SK-N-MC (cell line): ENCODE data around the gene RAB24.
"Not testable (repeated sequence)": the region's sequence is repeated elsewhere in the genome, so short reads cannot be mapped to it uniquely, and the experiment has no call there.

Source experiments
- DNase-seq: peaks from one replicate; pipeline ENCODE4 v3.0.0-alpha.2; 2011; ENCODE audit warnings: low read depth, low spot score
- H3K27ac ChIP-seq: fragments of 200-600 bp; sonication (generic); 2 replicates; pipeline ENCODE4 v1.5.1; 2016; ENCODE audit warnings: mixed run types
- H3K36me3 ChIP-seq: fragments of 200-600 bp; sonication (generic); 2 replicates; pipeline ENCODE4 v1.6.1; 2017; ENCODE audit warnings: antibody characterized with exemption, low read length, mixed read lengths; ENCODE audit not compliant: insufficient read depth
- H3K4me3 ChIP-seq: fragments of 200-600 bp; sonication (generic); 2 replicates; pipeline ENCODE4 v1.5.1; 2016
- H3K9ac ChIP-seq: fragments of 200-600 bp; sonication (generic); 2 replicates; pipeline ENCODE4 v1.8.0; 2017; ENCODE audit warnings: mixed run types, mixed read lengths; ENCODE audit not compliant: insufficient read length
- H3K9me3 ChIP-seq: fragments of 200-600 bp; sonication (generic); 2 replicates; pipeline ENCODE4 v1.6.1; 2017; ENCODE audit warnings: low read depth, mild to moderate bottlenecking, antibody characterized with exemption, low read length, moderate library complexity, mixed read lengths
- EZH2 ChIP-seq: fragments of 200-600 bp; sonication (generic); IDR thresholded peaks from one replicate; pipeline ENCODE4 v1.6.1; 2017; ENCODE audit warnings: antibody characterized with exemption
- FOXP2 ChIP-seq: optimal IDR thresholded peaks from 2 replicates; pipeline ENCODE3; 2011; ENCODE audit warnings: mild to moderate bottlenecking, moderate library complexity; ENCODE audit not compliant: insufficient read depth; ENCODE audit errors: extremely low read length, control extremely low read depth
- POLR2AphosphoS5 ChIP-seq: IDR thresholded peaks from 2 replicates; pipeline ENCODE4 v1.6.1; 2012; ENCODE audit warnings: mild to moderate bottlenecking, low read depth, low read length, borderline replicate concordance

RAB24 gene

DNA sequence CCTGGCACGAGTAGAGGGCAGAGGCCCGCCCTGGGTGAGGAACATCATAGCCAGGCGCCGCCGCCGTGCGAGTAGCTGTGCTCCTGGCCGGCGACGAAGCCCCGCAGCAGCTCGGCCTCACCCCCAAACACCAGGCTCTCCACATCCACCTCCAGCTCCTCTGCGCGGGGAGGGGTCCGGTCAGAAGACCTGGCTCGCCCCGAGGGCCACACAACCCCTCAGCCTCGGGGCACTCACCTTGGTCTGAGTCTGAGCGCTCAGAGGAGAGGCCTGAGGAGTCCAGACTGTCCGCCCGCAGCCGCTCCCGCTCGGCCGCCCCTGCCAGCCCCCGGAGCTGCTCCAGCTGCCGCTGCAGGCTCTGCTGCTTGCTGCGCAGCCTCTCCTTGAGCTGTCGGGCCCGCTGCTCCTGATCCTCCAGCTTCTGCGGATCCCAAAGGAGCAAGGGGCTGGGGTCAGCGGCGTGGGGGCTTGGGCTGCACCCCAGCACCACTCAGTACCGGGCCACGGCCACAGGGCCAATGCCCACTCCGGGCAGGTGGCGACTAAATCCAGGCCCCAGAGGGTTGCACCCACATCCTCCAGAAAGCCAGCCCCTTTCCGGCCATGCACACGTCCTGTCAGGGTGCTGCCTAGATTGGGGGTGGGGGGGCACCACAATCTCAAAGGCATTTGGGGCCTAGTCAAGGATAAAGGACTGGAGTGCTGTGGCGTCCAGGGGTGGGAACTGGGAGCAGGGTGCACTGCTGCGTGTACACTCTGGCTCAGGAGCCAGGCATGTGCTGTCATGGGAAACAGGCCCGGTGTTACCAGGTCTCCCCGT is 4.2 kb upstream of the RAB24 start:
- H3K36me3 ChIP-seq = peaks cover 20% of the 10 kb centered on the region
- no peaks in the 10 kb centered on the region for H3K9me3 ChIP-seq
- no peak for DNase-seq
- no peak overlapping the region for H3K4me3 ChIP-seq
- H3K27ac ChIP-seq = no peak overlapping the region
- TF ChIP-seq FOXP2 = no peak
- TF ChIP-seq POLR2AphosphoS5 = no peak
- TF ChIP-seq EZH2 = no peak
- no peak overlapping the region for H3K9ac ChIP-seq

DNA sequence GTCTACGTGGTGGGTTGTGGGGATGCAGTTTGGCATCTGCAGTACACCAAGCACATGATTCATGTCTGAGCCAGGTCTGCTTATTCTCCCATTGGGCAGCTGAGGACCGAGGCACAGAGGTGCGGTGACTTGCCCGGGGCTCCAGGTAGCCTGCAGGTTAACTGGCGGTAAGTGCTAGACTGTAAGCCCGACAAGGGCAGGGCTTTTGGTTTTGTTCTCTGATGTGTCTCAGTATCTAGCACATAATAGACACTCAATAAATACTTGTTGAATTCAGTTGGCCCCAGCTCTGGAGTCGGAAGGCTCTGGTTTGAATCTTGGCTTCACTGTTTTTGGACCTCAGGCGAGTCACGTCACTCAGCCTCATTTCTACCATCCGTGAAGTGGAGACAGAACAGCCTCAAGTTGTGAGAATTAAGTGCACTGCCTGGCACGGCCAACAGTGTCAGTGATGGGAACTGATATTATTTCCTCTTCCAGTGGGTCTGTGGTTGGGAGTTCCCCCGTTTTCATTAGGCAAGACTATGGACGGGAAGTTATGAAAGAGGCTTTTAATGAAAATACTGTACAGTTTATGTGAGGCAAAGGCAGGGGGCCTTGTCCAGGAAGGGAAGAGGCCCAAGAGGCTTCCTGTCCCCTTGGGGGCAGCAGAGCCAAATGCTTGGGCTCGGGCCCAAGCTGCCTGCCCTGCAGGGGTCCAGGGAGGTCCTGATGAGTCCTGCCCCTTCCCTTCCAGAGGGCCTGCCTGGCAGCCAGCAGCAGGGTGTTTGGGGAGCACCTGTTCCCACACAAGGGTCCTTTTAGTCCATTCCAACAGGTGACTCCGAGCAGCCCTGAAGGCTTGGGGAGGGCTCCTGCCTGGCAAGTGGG is 3.4 kb upstream of the RAB24 start:
- H3K36me3 ChIP-seq = peaks cover 20% of the 10 kb centered on the region
- H3K4me3 ChIP-seq = no peak overlapping the region
- H3K9me3 ChIP-seq = no peaks in the 10 kb centered on the region
- H3K9ac ChIP-seq = no peak overlapping the region
- no peak for DNase-seq
- no peak; the same call in none of the 2 replicates for TF ChIP-seq POLR2AphosphoS5
- TF ChIP-seq EZH2 = no peak
- no peak for TF ChIP-seq FOXP2
- no peak overlapping the region for H3K27ac ChIP-seq

DNA sequence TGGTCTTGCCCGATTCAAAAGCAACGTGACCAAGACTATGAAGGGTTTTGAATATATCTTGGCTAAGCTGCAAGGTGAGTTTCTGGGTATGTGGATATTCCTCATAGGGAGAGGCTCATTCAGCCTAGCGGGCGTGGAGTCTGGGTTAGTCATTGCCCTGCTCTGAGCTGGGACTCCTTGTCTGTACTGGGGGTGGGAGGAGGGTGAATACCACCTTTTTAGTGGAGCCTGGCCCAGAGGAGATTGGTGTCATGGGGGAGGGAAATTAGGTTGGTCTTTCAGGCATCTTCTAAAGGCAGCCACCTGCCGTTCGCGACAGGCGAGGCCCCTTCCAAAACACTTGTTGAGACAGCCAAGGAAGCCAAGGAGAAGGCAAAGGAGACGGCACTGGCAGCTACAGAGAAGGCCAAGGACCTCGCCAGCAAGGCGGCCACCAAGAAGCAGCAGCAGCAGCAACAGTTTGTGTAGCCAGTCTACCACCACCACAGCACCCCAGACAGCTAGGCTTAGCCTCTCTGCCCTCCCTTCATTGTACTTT is 2.7 kb upstream of the RAB24 start:
- H3K4me3 ChIP-seq, DNase-seq, H3K9ac ChIP-seq, H3K27ac ChIP-seq, H3K9me3 ChIP-seq: not testable (repeated sequence)
- H3K36me3 ChIP-seq = peaks cover 20% of the 10 kb centered on the region

DNA sequence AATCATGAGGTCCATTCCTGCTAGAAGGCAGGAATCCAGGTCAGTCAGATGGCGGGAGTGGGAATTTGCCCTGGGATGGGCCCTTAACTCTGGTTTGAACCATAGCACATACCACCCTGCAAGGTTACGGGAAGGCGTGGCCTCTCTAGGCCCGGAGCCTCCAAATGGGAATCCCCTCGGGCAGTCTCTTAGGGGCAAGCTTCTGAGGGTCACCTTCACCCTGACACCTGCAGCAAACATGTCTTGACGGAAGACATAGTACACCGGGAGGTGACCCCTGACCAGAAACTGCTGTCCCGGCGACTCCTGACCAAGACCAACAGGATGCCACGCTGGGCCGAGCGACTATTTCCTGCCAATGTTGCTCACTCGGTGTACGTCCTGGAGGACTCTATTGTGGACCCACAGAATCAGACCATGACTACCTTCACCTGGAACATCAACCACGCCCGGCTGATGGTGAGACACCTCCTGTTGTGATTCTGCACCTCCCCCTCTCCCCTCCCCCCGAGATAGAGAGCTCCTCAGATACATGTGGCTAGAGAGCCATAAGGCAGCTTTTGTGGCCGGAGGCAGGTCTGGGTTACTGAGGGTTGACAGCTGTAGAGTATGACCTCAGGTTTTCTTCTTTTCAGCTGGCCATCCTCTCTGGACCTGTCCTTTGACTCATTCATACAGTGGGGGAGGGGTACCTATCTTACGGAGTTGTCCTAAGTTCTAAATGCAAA is 1.0 kb upstream of the RAB24 start:
- H3K36me3 ChIP-seq = peaks cover 20% of the 10 kb centered on the region
- peak overlapping the region; percentile 98 for H3K4me3 ChIP-seq
- H3K9me3 ChIP-seq = no peaks in the 10 kb centered on the region
- peak overlapping the region; percentile 95 for H3K9ac ChIP-seq
- DNase-seq = no peak
- H3K27ac ChIP-seq = peak overlapping the region; percentile 44; the same call in 1 of the 2 replicates
- TF ChIP-seq POLR2AphosphoS5 (no peak), FOXP2 (no peak), EZH2 (no peak)

GRCh38 chr5:177303925-177304391 is 439 bp upstream of the RAB24 start:
- DNase-seq = no peak

GRCh38 chr5:177302354-177303110 is 987 bp downstream of the RAB24 start:
- no peak for TF ChIP-seq FOXP2
- TF ChIP-seq POLR2AphosphoS5 = no peak; the same call in 1 of the 2 replicates
- TF ChIP-seq EZH2 = no peak
- Histone ChIP-seq H3K9ac (peak overlapping the region; percentile 95), H3K36me3 (peaks cover 20% of the 10 kb centered on the region), H3K9me3 (no peaks in the 10 kb centered on the region), H3K4me3 (peak overlapping the region; percentile 98), H3K27ac (no peak overlapping the region)
- DNase-seq = no peak

More at GRCh38 chr5:177303925-177304391, 439 bp upstream of the RAB24 start:
- Histone ChIP-seq H3K4me3 (peak overlapping the region; percentile 98), H3K9me3 (no peaks in the 10 kb centered on the region), H3K36me3 (peaks cover 20% of the 10 kb centered on the region), H3K27ac (peak overlapping the region; percentile 44; the same call in 1 of the 2 replicates), H3K9ac (peak overlapping the region; percentile 95)
- no peak for TF ChIP-seq EZH2

- H3K4me3 ChIP-seq = no peak overlapping the region
- peaks cover 15% of the 10 kb centered on the region for H3K36me3 ChIP-seq
- H3K9ac ChIP-seq = no peak overlapping the region
- DNase-seq = no peak
- H3K9me3 ChIP-seq = no peaks in the 10 kb centered on the region
- TF ChIP-seq POLR2AphosphoS5 (no peak), EZH2 (no peak), FOXP2 (no peak)
- no peak overlapping the region for H3K27ac ChIP-seq
Observed at GRCh38 chr5:177301503-177302165, 1.9 kb downstream of the RAB24 start.
